ENCODE data around the gene LRRC8C. TPM values are rescaled to one million over a fixed set of nuclear protein-coding genes. Genes with fewer than 3 reads are reported as not detected.

LRRC8C gene
- total RNA-seq, 4 donors from 2014 or later: 4.4 to 11.0 (median 8.2) TPM

GRCh38 chr1:89670711-89671110, 37.8 kb downstream of the LRRC8C start:
- intact Hi-C loops (cut with DNase I): no loop called here
- no peak for DNase-seq
- TF ChIP-seq CTCF (IDR thresholded peaks at IDR 0.05) (no peak), POLR2A (IDR thresholded peaks at IDR 0.05) (no peak)

GRCh38 chr1:89671775-89672488, 39.0 kb downstream of the LRRC8C start:
- Histone ChIP-seq H3K4me1 (no peaks in the 10 kb centered on the region), H3K9me3 (no peaks in the 10 kb centered on the region), H3K4me3 (replicated peaks in 1 of 3) (no peak overlapping the region), H3K36me3 (no peaks in the 10 kb centered on the region), H3K27ac (no peak overlapping the region), H3K27me3 (no peaks in the 10 kb centered on the region)
- intact Hi-C loops (cut with DNase I): no loop called here
- DNase-seq: no peak
- 67 to 68% methylated on average over 4 of the region's 4 CpGs for WGBS, 2 donors
- TF ChIP-seq CTCF (IDR thresholded peaks at IDR 0.05): no peak
- TF ChIP-seq POLR2A (IDR thresholded peaks at IDR 0.05): no peak

More at GRCh38 chr1:89670711-89671110, 37.8 kb downstream of the LRRC8C start:
- Histone ChIP-seq H3K36me3 (no peaks in the 10 kb centered on the region), H3K4me3 (replicated peaks in 1 of 3) (no peak overlapping the region), H3K27ac (no peak overlapping the region), H3K27me3 (no peaks in the 10 kb centered on the region), H3K9me3 (no peaks in the 10 kb centered on the region), H3K4me1 (no peaks in the 10 kb centered on the region)

- no peaks in the 10 kb centered on the region for H3K4me1 ChIP-seq
- no peaks in the 10 kb centered on the region for H3K27me3 ChIP-seq
- H3K36me3 ChIP-seq: no peaks in the 10 kb centered on the region
- no peak overlapping the region for H3K4me3 ChIP-seq (replicated peaks in 1 of 3)
- intact Hi-C loops (cut with DNase I): no loop called here
- H3K9me3 ChIP-seq: no peaks in the 10 kb centered on the region
- TF ChIP-seq POLR2A (IDR thresholded peaks at IDR 0.05) (no peak), CTCF (IDR thresholded peaks at IDR 0.05) (no peak)
- no peak overlapping the region for H3K27ac ChIP-seq
- DNase-seq: no peak
- WGBS, 2 donors: 78 to 80% methylated on average over 6 of the region's 6 CpGs
Observed at GRCh38 chr1:89672489-89673183, 39.7 kb downstream of the LRRC8C start.

GRCh38 chr1:89673251-89673650, 40.3 kb downstream of the LRRC8C start:
- TF ChIP-seq POLR2A (IDR thresholded peaks at IDR 0.05) (no peak), CTCF (IDR thresholded peaks at IDR 0.05) (no peak)
- Histone ChIP-seq H3K27ac (no peak overlapping the region), H3K4me3 (replicated peaks in 1 of 3) (no peak overlapping the region), H3K27me3 (no peaks in the 10 kb centered on the region), H3K36me3 (no peaks in the 10 kb centered on the region), H3K4me1 (no peaks in the 10 kb centered on the region), H3K9me3 (no peaks in the 10 kb centered on the region)
- intact Hi-C loops (cut with DNase I): no loop called here
- no peak for DNase-seq
- WGBS, 2 donors: 82 to 87% methylated on average over 4 of the region's 4 CpGs

GRCh38 chr1:89675677-89676076, 42.8 kb downstream of the LRRC8C start:
- H3K27me3 ChIP-seq: no peaks in the 10 kb centered on the region
- intact Hi-C loops (cut with DNase I): no loop called here
- H3K4me3 ChIP-seq (replicated peaks in 1 of 3): no peak overlapping the region
- no peaks in the 10 kb centered on the region for H3K9me3 ChIP-seq
- TF ChIP-seq CTCF (IDR thresholded peaks at IDR 0.05): no peak
- H3K36me3 ChIP-seq: no peaks in the 10 kb centered on the region
- H3K27ac ChIP-seq: no peak overlapping the region
- H3K4me1 ChIP-seq: no peaks in the 10 kb centered on the region
- DNase-seq: no peak
- WGBS, 2 donors: 93 to 96% methylated on average over 4 of the region's 4 CpGs

All from thyroid gland (tissue), 4 donors.